Loucy (cell line): ENCODE measurements around the gene SAP30L.

ENCODE experiments used
- H2AFZ ChIP-seq: fragments of 200-600 bp; sonication (generic); 2 replicates; pipeline ENCODE4 v1.6.0; 2016; ENCODE audit warnings: antibody characterized with exemption, mild to moderate bottlenecking, low read length, moderate library complexity
- H3F3A ChIP-seq: fragments of 200-600 bp; 2 replicates; pipeline ENCODE4 v1.6.0; 2016; ENCODE audit warnings: antibody characterized with exemption, low read depth, mild to moderate bottlenecking
- H3K27me3 ChIP-seq: fragments of 200-600 bp; sonication (generic); 2 replicates; pipeline ENCODE4 v1.6.1; 2014; ENCODE audit warnings: low read length, mild to moderate bottlenecking; ENCODE audit not compliant: insufficient read depth, poor library complexity, severe bottlenecking
- H3K36me3 ChIP-seq: fragments of 200-600 bp; sonication (generic); 2 replicates; pipeline ENCODE4 v1.6.1; 2016; ENCODE audit warnings: low read length; ENCODE audit not compliant: insufficient read depth
- H3K4me1 ChIP-seq: fragments of 200-600 bp; sonication (generic); 2 replicates; pipeline ENCODE4 v1.5.1; 2014; ENCODE audit warnings: low read length, mild to moderate bottlenecking; ENCODE audit not compliant: insufficient read depth, poor library complexity, severe bottlenecking
- H3K4me2 ChIP-seq: fragments of 200-600 bp; sonication (generic); 2 replicates; pipeline ENCODE4 v1.6.0; 2014; ENCODE audit warnings: antibody characterized with exemption, low read length, low read depth, mild to moderate bottlenecking; ENCODE audit not compliant: poor library complexity, severe bottlenecking
- H3K4me3 ChIP-seq: fragments of 200-600 bp; sonication (generic); 2 replicates; pipeline ENCODE4 v1.5.1; 2014; ENCODE audit warnings: low read length, mild to moderate bottlenecking, mixed read lengths; ENCODE audit not compliant: poor library complexity, severe bottlenecking
- H3K79me2 ChIP-seq: fragments of 200-600 bp; sonication (generic); 2 replicates; pipeline ENCODE4 v1.6.1; 2014; ENCODE audit warnings: low read length; ENCODE audit not compliant: insufficient read depth
- H3K9ac ChIP-seq: fragments of 200-600 bp; sonication (generic); 2 replicates; pipeline ENCODE4 v1.6.0; 2014; ENCODE audit warnings: mild to moderate bottlenecking, low read depth, low read length, moderate library complexity; ENCODE audit not compliant: poor library complexity, severe bottlenecking
- H3K9me2 ChIP-seq: fragments of 200-600 bp; sonication (generic); replicated peaks from 2 replicates; pipeline ENCODE4 v1.6.1; 2016; ENCODE audit warnings: low read depth, low read length, mixed read lengths
- H3K9me3 ChIP-seq: fragments of 200-600 bp; sonication (generic); 2 replicates; pipeline ENCODE4 v1.6.1; 2014; ENCODE audit warnings: mild to moderate bottlenecking, antibody characterized with exemption, low read length, low read depth; ENCODE audit not compliant: insufficient read depth
- H4K20me1 ChIP-seq: fragments of 200-600 bp; sonication (generic); 2 replicates; pipeline ENCODE4 v1.6.0; 2014; ENCODE audit warnings: antibody characterized with exemption, low read length, mild to moderate bottlenecking; ENCODE audit not compliant: insufficient read depth, poor library complexity, severe bottlenecking
- EZH2phosphoT487 ChIP-seq: fragments of 200-600 bp; IDR thresholded peaks from 2 replicates; pipeline ENCODE4 v1.6.1; 2018; ENCODE audit warnings: antibody characterized with exemption, mild to moderate bottlenecking, moderate library complexity, borderline replicate concordance
- TF ChIP-seq, protein P1 (sequence below): fragments of 200-600 bp; sonication (generic); conservative IDR thresholded peaks from 2 replicates; pipeline ENCODE4 v1.5.1; 2014; ENCODE audit warnings: mild to moderate bottlenecking, antibody characterized with exemption, low read length

The SAP30L gene

DNA sequence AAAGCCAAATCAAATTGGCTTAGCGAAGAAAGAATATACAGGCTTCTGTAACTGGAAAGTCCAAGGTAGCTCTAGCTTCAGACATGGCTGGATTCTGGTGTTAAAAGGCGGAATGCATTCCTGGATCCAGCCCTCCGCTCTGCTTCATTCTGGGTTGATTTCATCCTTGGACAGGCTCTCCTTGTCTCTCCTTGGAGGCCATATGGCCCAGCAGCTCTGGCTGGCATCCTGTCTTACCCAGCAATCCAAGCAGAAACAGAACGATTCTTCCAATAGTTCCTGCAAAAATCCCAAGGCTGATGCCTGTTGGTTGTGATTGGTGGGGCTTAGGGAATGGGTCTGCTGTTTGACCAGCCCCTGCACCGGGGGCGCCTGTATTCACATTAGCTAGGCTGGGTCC, 37.0 kb upstream of the SAP30L start:
- no peak overlapping the region for H2AFZ ChIP-seq
- no peaks in the 10 kb centered on the region for H3K9me3 ChIP-seq
- no peak overlapping the region for H3K4me2 ChIP-seq
- no peaks in the 10 kb centered on the region for H3K79me2 ChIP-seq
- H4K20me1 ChIP-seq: no peaks in the 10 kb centered on the region
- H3K4me3 ChIP-seq: no peak overlapping the region
- no peak for TF ChIP-seq EZH2phosphoT487
- TF ChIP-seq, protein P1, sequence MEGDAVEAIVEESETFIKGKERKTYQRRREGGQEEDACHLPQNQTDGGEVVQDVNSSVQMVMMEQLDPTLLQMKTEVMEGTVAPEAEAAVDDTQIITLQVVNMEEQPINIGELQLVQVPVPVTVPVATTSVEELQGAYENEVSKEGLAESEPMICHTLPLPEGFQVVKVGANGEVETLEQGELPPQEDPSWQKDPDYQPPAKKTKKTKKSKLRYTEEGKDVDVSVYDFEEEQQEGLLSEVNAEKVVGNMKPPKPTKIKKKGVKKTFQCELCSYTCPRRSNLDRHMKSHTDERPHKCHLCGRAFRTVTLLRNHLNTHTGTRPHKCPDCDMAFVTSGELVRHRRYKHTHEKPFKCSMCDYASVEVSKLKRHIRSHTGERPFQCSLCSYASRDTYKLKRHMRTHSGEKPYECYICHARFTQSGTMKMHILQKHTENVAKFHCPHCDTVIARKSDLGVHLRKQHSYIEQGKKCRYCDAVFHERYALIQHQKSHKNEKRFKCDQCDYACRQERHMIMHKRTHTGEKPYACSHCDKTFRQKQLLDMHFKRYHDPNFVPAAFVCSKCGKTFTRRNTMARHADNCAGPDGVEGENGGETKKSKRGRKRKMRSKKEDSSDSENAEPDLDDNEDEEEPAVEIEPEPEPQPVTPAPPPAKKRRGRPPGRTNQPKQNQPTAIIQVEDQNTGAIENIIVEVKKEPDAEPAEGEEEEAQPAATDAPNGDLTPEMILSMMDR: no peak
- H3K27me3 ChIP-seq: no peaks in the 10 kb centered on the region
- no peaks in the 10 kb centered on the region for H3K9me2 ChIP-seq
- H3K4me1 ChIP-seq: no peaks in the 10 kb centered on the region
- H3K36me3 ChIP-seq: no peaks in the 10 kb centered on the region
- H3F3A ChIP-seq: no peaks in the 10 kb centered on the region
- H3K9ac ChIP-seq: no peak overlapping the region

DNA sequence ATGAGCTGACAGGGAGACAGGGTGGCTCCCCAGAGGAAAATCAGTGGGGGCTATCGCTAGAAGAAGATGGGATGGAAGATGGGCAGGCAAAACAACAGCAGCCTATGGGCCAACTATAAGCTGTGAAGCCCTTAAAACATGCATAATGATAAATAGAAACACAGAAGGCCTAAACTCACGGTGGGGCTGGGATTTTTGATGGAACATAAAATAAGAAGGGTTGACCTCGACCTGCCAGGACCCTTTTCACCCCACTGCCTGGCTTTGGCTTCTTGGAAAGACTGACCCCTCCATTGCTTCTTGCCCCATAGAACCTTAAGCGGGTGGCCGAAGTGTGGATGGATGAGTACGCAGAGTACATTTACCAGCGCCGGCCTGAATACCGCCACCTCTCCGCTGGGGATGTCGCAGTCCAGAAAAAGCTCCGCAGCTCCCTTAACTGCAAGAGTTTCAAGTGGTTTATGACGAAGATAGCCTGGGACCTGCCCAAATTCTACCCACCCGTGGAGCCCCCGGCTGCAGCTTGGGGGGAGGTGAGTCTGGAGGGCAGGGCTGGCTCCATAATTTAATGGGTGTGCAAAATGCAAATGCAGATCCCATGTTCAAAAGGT, 36.5 kb upstream of the SAP30L start:
- H3K27me3 ChIP-seq: no peaks in the 10 kb centered on the region
- no peaks in the 10 kb centered on the region for H3K36me3 ChIP-seq
- H3K9me2 ChIP-seq: no peaks in the 10 kb centered on the region
- no peak overlapping the region for H2AFZ ChIP-seq
- no peaks in the 10 kb centered on the region for H3K4me1 ChIP-seq
- H3K79me2 ChIP-seq: no peaks in the 10 kb centered on the region
- H3K4me2 ChIP-seq: no peak overlapping the region
- H4K20me1 ChIP-seq: no peaks in the 10 kb centered on the region
- no peaks in the 10 kb centered on the region for H3K9me3 ChIP-seq
- TF ChIP-seq EZH2phosphoT487: no peak
- TF ChIP-seq, protein P1: no peak
- H3F3A ChIP-seq: no peaks in the 10 kb centered on the region
- H3K9ac ChIP-seq: no peak overlapping the region
- no peak overlapping the region for H3K4me3 ChIP-seq

GRCh38 chr5:154410008-154410407, 35.8 kb upstream of the SAP30L start:
- TF ChIP-seq, protein P1: no peak
- no peak for TF ChIP-seq EZH2phosphoT487
- no peaks in the 10 kb centered on the region for H3K27me3 ChIP-seq

More at GRCh38 chr5:154410008-154410407, 35.8 kb upstream of the SAP30L start:
- Histone ChIP-seq H3K36me3 (no peaks in the 10 kb centered on the region), H3K4me1 (no peaks in the 10 kb centered on the region), H2AFZ (no peak overlapping the region), H3K4me3 (no peak overlapping the region), H3K9me2 (no peaks in the 10 kb centered on the region), H3K9ac (no peak overlapping the region), H3K9me3 (no peaks in the 10 kb centered on the region), H3F3A (no peaks in the 10 kb centered on the region), H3K4me2 (no peak overlapping the region), H3K79me2 (no peaks in the 10 kb centered on the region), H4K20me1 (no peaks in the 10 kb centered on the region)
